HEK293 (cell line): ENCODE data around the gene PYCR2.

ENCODE experiments used
- AEBP2 ChIP-seq: fragments of 450-650 bp; formaldehyde crosslinking; IDR thresholded peaks from 2 replicates; pipeline ENCODE4 v1.5.1; 2016; ENCODE audit warnings: missing biosample characterization, missing genetic modification characterization, borderline replicate concordance
- KLF9 ChIP-seq: fragments of 450-650 bp; formaldehyde crosslinking; IDR thresholded peaks from 2 replicates; pipeline ENCODE4 v1.5.1; 2016; ENCODE audit warnings: missing biosample characterization, missing genetic modification characterization, low read depth
- MEIS1 ChIP-seq: sonication (generic); formaldehyde crosslinking; IDR thresholded peaks from 2 replicates; pipeline ENCODE4 v1.8.1; 2022; ENCODE audit warnings: missing genetic modification reagents, mild to moderate bottlenecking, borderline replicate concordance
- MZF1 ChIP-seq: fragments of 450-650 bp; formaldehyde crosslinking; IDR thresholded peaks from 2 replicates; pipeline ENCODE4 v1.5.1; 2017; ENCODE audit warnings: missing biosample characterization, missing genetic modification characterization, borderline replicate concordance
- PRDM10 ChIP-seq: fragments of 450-650 bp; formaldehyde crosslinking; IDR thresholded peaks from 2 replicates; pipeline ENCODE4 v1.5.1; 2016; ENCODE audit warnings: missing biosample characterization, missing genetic modification characterization
- PRDM2 ChIP-seq: fragments of 450-650 bp; formaldehyde crosslinking; IDR thresholded peaks from 2 replicates; pipeline ENCODE4 v1.5.1; 2016; ENCODE audit warnings: missing biosample characterization, missing genetic modification characterization, borderline replicate concordance
- TCF7L2 ChIP-seq: IDR thresholded peaks from 2 replicates; pipeline ENCODE4 v1.6.1; 2011; ENCODE audit warnings: low read depth, mild to moderate bottlenecking, inconsistent platforms, low read length, moderate library complexity, borderline replicate concordance
- ZBTB20 ChIP-seq: fragments of 450-650 bp; formaldehyde crosslinking; IDR thresholded peaks from 2 replicates; pipeline ENCODE4 v1.5.1; 2016; ENCODE audit warnings: missing biosample characterization, missing genetic modification characterization
- ZBTB21 ChIP-seq: fragments of 450-650 bp; formaldehyde crosslinking; IDR thresholded peaks from 2 replicates; pipeline ENCODE4 v1.5.1; 2017; ENCODE audit warnings: missing biosample characterization, missing genetic modification characterization
- ZFP3 ChIP-seq: fragments of 450-650 bp; formaldehyde crosslinking; IDR thresholded peaks from 2 replicates; pipeline ENCODE4 v1.5.1; 2016; ENCODE audit warnings: low read depth, missing biosample characterization, missing genetic modification characterization
- ZNF302 ChIP-seq: fragments of 450-650 bp; formaldehyde crosslinking; IDR thresholded peaks from 2 replicates; pipeline ENCODE4 v1.5.1; 2016; ENCODE audit warnings: missing biosample characterization, missing genetic modification characterization, low read depth
- ZNF324 ChIP-seq: fragments of 450-650 bp; formaldehyde crosslinking; IDR thresholded peaks from 2 replicates; pipeline ENCODE4 v1.5.1; 2016; ENCODE audit warnings: missing biosample characterization, missing genetic modification characterization
- ZNF350 ChIP-seq: fragments of 450-650 bp; formaldehyde crosslinking; IDR thresholded peaks from 2 replicates; pipeline ENCODE4 v1.5.0; 2017; ENCODE audit warnings: missing biosample characterization, mild to moderate bottlenecking, missing genetic modification characterization
- ZNF501 ChIP-seq: fragments of 450-650 bp; formaldehyde crosslinking; IDR thresholded peaks from 2 replicates; pipeline ENCODE4 v1.5.1; 2016; ENCODE audit warnings: missing biosample characterization, missing genetic modification characterization
- ZNF664 ChIP-seq: fragments of 450-650 bp; formaldehyde crosslinking; IDR thresholded peaks from 2 replicates; pipeline ENCODE4 v1.5.1; 2016; ENCODE audit warnings: missing biosample characterization, missing genetic modification characterization
- ZNF747 ChIP-seq: fragments of 450-650 bp; formaldehyde crosslinking; IDR thresholded peaks from 2 replicates; pipeline ENCODE4 v1.5.1; 2016; ENCODE audit warnings: missing biosample characterization, missing genetic modification characterization
- ZNF837 ChIP-seq: fragments of 450-650 bp; formaldehyde crosslinking; IDR thresholded peaks from 2 replicates; pipeline ENCODE4 v1.5.1; 2016; ENCODE audit warnings: missing biosample characterization, missing genetic modification characterization
- ZNF843 ChIP-seq: fragments of 450-650 bp; formaldehyde crosslinking; IDR thresholded peaks from 2 replicates; pipeline ENCODE4 v1.5.1; 2016; ENCODE audit warnings: missing biosample characterization, missing genetic modification characterization
- ZSCAN30 ChIP-seq: fragments of 450-650 bp; IDR thresholded peaks from 2 replicates; pipeline ENCODE4 v1.5.1; 2018; ENCODE audit warnings: missing biosample characterization, mild to moderate bottlenecking, missing genetic modification characterization, moderate library complexity
- TF ChIP-seq, protein P1 (sequence below): fragments of 450-650 bp; formaldehyde crosslinking; IDR thresholded peaks from 2 replicates; pipeline ENCODE4 v1.5.0; 2017; ENCODE audit warnings: missing biosample characterization, missing genetic modification characterization, borderline replicate concordance
- TF ChIP-seq, protein P2 (sequence below): fragments of 450-650 bp; formaldehyde crosslinking; IDR thresholded peaks from 2 replicates; pipeline ENCODE4 v1.5.1; 2016; ENCODE audit warnings: missing biosample characterization, missing genetic modification characterization
- TF ChIP-seq, protein P3 (sequence below): fragments of 450-650 bp; formaldehyde crosslinking; IDR thresholded peaks from 2 replicates; pipeline ENCODE4 v1.5.1; 2016; ENCODE audit warnings: missing biosample characterization, missing genetic modification characterization

PYCR2 gene

GRCh38 chr1:225923692-225924555 is at the start of gene PYCR2 (continued):
- no peak for TF ChIP-seq ZNF350
- TF ChIP-seq ZNF843 (tag by site-specific recombination) = peak; percentile 71; the same call in 1 of the 2 replicates
- no peak for TF ChIP-seq TCF7L2
- no peak for TF ChIP-seq AEBP2 (tag by site-specific recombination)
- TF ChIP-seq MEIS1 (CRISPR knock-in tag) = no peak
- TF ChIP-seq ZBTB21 (tag by site-specific recombination) = no peak
- peak; percentile 100 for TF ChIP-seq ZNF501 (tag by site-specific recombination)
- 0 out of 2 replicates have a peak, but pooled peaks have one; percentile 34 for TF ChIP-seq ZNF837 (tag by site-specific recombination)
- TF ChIP-seq ZFP3 (tag by site-specific recombination) = no peak
- TF ChIP-seq ZNF664 (tag by site-specific recombination) = no peak
- no peak for TF ChIP-seq ZNF302 (tag by site-specific recombination)
- TF ChIP-seq, protein P1, sequence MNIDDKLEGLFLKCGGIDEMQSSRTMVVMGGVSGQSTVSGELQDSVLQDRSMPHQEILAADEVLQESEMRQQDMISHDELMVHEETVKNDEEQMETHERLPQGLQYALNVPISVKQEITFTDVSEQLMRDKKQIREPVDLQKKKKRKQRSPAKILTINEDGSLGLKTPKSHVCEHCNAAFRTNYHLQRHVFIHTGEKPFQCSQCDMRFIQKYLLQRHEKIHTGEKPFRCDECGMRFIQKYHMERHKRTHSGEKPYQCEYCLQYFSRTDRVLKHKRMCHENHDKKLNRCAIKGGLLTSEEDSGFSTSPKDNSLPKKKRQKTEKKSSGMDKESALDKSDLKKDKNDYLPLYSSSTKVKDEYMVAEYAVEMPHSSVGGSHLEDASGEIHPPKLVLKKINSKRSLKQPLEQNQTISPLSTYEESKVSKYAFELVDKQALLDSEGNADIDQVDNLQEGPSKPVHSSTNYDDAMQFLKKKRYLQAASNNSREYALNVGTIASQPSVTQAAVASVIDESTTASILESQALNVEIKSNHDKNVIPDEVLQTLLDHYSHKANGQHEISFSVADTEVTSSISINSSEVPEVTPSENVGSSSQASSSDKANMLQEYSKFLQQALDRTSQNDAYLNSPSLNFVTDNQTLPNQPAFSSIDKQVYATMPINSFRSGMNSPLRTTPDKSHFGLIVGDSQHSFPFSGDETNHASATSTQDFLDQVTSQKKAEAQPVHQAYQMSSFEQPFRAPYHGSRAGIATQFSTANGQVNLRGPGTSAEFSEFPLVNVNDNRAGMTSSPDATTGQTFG (tag by site-specific recombination) = no peak
- peak; percentile 98 for TF ChIP-seq ZBTB20 (tag by site-specific recombination)
- no peak for TF ChIP-seq PRDM2 (tag by site-specific recombination)
- TF ChIP-seq, protein P2, sequence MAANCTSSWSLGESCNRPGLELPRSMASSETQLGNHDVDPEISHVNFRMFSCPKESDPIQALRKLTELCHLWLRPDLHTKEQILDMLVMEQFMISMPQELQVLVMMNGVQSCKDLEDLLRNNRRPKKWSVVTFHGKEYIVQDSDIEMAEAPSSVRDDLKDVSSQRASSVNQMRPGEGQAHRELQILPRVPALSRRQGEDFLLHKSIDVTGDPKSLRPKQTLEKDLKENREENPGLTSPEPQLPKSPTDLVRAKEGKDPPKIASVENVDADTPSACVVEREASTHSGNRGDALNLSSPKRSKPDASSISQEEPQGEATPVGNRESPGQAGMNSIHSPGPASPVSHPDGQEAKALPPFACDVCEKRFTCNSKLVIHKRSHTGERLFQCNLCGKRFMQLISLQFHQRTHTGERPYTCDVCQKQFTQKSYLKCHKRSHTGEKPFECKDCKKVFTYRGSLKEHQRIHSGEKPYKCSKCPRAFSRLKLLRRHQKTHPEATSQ (tag by site-specific recombination) = peak; percentile 95; the same call in 1 of the 2 replicates
- TF ChIP-seq PRDM10 = peak; percentile 98
- TF ChIP-seq ZNF747 (tag by site-specific recombination) = no peak
- peak; percentile 86 for TF ChIP-seq ZSCAN30 (tag by site-specific recombination)
- TF ChIP-seq KLF9 = no peak; the same call in none of the 2 replicates
- TF ChIP-seq, protein P3, sequence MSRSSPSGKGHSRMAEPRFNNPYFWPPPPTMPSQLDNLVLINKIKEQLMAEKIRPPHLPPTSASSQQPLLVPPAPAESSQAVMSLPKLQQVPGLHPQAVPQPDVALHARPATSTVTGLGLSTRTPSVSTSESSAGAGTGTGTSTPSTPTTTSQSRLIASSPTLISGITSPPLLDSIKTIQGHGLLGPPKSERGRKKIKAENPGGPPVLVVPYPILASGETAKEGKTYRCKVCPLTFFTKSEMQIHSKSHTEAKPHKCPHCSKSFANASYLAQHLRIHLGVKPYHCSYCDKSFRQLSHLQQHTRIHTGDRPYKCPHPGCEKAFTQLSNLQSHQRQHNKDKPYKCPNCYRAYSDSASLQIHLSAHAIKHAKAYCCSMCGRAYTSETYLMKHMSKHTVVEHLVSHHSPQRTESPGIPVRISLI (tag by site-specific recombination) = no peak
- TF ChIP-seq ZNF324 (tag by site-specific recombination) = peak; percentile 87
- no peak; the same call in 1 of the 2 replicates for TF ChIP-seq MZF1 (tag by site-specific recombination)
